WERI-Rb-1 (cell line): ENCODE data around the gene SOBP.

Experiments used
- DNase-seq: peaks from one replicate; pipeline ENCODE4 v3.0.0-alpha.2; 2020
- H3K27ac ChIP-seq: fragments of 250-450 bp; sonication (Bioruptor Pico); 2 replicates; pipeline ENCODE4 v1.5.1; 2020; ENCODE audit warnings: mild to moderate bottlenecking, moderate library complexity
- H3K27me3 ChIP-seq: fragments of 250-450 bp; sonication (Bioruptor Pico); 2 replicates; pipeline ENCODE4 v1.5.1; 2021; ENCODE audit warnings: mild to moderate bottlenecking, low read depth, moderate library complexity; ENCODE audit not compliant: insufficient read depth, severe bottlenecking
- H3K36me3 ChIP-seq: fragments of 250-450 bp; sonication (Bioruptor Pico); 2 replicates; pipeline ENCODE4 v1.5.1; 2020; ENCODE audit warnings: mild to moderate bottlenecking, moderate library complexity
- H3K4me3 ChIP-seq: 2 replicates; pipeline ENCODE4 v1.5.1; 2011; ENCODE audit warnings: low read depth, mild to moderate bottlenecking, control low read depth, low read length
- H3K9me3 ChIP-seq: fragments of 250-450 bp; sonication (Bioruptor Pico); 2 replicates; pipeline ENCODE4 v1.5.1; 2021; ENCODE audit warnings: mild to moderate bottlenecking, moderate library complexity; ENCODE audit not compliant: severe bottlenecking
- TF ChIP-seq, protein P1 (sequence below): IDR thresholded peaks from 2 replicates; pipeline ENCODE4 v1.5.1; 2011; ENCODE audit warnings: low read depth, mild to moderate bottlenecking, control low read depth, inconsistent platforms, low read length

Gene SOBP

GRCh38 chr6:107633680-107634323, 143.9 kb downstream of the SOBP start:
- H3K27me3 ChIP-seq, result no peaks in the 10 kb centered on the region
- no peak overlapping the region for H3K27ac ChIP-seq
- no peak overlapping the region for H3K4me3 ChIP-seq
- DNase-seq, result no peak
- TF ChIP-seq, protein P1, sequence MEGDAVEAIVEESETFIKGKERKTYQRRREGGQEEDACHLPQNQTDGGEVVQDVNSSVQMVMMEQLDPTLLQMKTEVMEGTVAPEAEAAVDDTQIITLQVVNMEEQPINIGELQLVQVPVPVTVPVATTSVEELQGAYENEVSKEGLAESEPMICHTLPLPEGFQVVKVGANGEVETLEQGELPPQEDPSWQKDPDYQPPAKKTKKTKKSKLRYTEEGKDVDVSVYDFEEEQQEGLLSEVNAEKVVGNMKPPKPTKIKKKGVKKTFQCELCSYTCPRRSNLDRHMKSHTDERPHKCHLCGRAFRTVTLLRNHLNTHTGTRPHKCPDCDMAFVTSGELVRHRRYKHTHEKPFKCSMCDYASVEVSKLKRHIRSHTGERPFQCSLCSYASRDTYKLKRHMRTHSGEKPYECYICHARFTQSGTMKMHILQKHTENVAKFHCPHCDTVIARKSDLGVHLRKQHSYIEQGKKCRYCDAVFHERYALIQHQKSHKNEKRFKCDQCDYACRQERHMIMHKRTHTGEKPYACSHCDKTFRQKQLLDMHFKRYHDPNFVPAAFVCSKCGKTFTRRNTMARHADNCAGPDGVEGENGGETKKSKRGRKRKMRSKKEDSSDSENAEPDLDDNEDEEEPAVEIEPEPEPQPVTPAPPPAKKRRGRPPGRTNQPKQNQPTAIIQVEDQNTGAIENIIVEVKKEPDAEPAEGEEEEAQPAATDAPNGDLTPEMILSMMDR, result no peak
- no peaks in the 10 kb centered on the region for H3K9me3 ChIP-seq
- H3K36me3 ChIP-seq, result no peaks in the 10 kb centered on the region

GRCh38 chr6:107634324-107635056, 144.6 kb downstream of the SOBP start:
- TF ChIP-seq, protein P1, result no peak
- Histone ChIP-seq H3K4me3 (peak overlapping the region; percentile 33), H3K36me3 (no peaks in the 10 kb centered on the region), H3K27ac (no peak overlapping the region), H3K27me3 (no peaks in the 10 kb centered on the region), H3K9me3 (no peaks in the 10 kb centered on the region)
- peak; percentile 29 for DNase-seq

- Histone ChIP-seq H3K4me3 (peak overlapping the region; percentile 11; the same call in 1 of the 2 replicates), H3K9me3 (no peaks in the 10 kb centered on the region), H3K27ac (no peak overlapping the region), H3K36me3 (no peaks in the 10 kb centered on the region), H3K27me3 (no peaks in the 10 kb centered on the region)
- TF ChIP-seq, protein P1, result no peak
- peak; percentile 17 for DNase-seq
These were observed 145.2 kb downstream of the SOBP start for GRCh38 chr6:107635057-107635515.

- Histone ChIP-seq H3K36me3 (no peaks in the 10 kb centered on the region), H3K9me3 (no peaks in the 10 kb centered on the region), H3K4me3 (no peak overlapping the region), H3K27me3 (no peaks in the 10 kb centered on the region), H3K27ac (no peak overlapping the region)
- DNase-seq, result no peak
- TF ChIP-seq, protein P1, result peak; percentile 22; the same call in 1 of the 2 replicates
These were observed 146.6 kb downstream of the SOBP start for GRCh38 chr6:107636486-107636885.

GRCh38 chr6:107637316-107638315, 147.7 kb downstream of the SOBP start:
- DNase-seq, result no peak
- Histone ChIP-seq H3K27ac (no peak overlapping the region), H3K27me3 (no peaks in the 10 kb centered on the region), H3K9me3 (no peaks in the 10 kb centered on the region), H3K36me3 (no peaks in the 10 kb centered on the region), H3K4me3 (no peak overlapping the region)
- TF ChIP-seq, protein P1, result no peak
